Progenitor cell of endocrine pancreas (in vitro differentiated cells): Measurements from ENCODE around the gene BCL6B. TPM values are rescaled to one million over a fixed set of nuclear protein-coding genes. Genes with fewer than 3 reads are reported as not detected.

Source experiments
- DNase-seq: peaks from one replicate; pipeline ENCODE4 v3.0.0; 2021; ENCODE audit warnings: low spot score; ENCODE audit not compliant: unreplicated experiment
- H3K27ac Mint-ChIP-seq: 2 replicates; pipeline ENCODE4 v1.8.0; 2021; ENCODE audit warnings: mild to moderate bottlenecking, moderate library complexity, mixed read lengths
- H3K27me3 Mint-ChIP-seq: 2 replicates; pipeline ENCODE4 v1.8.0; 2021; ENCODE audit warnings: mixed read lengths
- H3K36me3 Mint-ChIP-seq: 2 replicates; pipeline ENCODE4 v1.8.0; 2022; ENCODE audit warnings: mixed read lengths; ENCODE audit not compliant: insufficient read depth
- H3K4me1 Mint-ChIP-seq: 2 replicates; pipeline ENCODE4 v1.8.0; 2021; ENCODE audit warnings: low read depth, mixed read lengths
- H3K4me3 Mint-ChIP-seq: 2 replicates; pipeline ENCODE4 v1.8.0; 2021; ENCODE audit warnings: low read depth, mild to moderate bottlenecking, moderate library complexity, mixed read lengths
- H3K9me3 Mint-ChIP-seq: 2 replicates; pipeline ENCODE4 v1.8.0; 2021; ENCODE audit warnings: low read depth, mixed read lengths
- total RNA-seq: library from RNA; stranded (reverse); gene quantifications from 2 replicates; pipeline ENCODE4 v1.2.1, GENCODE V29; 2021
- TF ChIP-seq, protein P1 (sequence below): fragments of 200-600 bp; sonication (generic); IDR thresholded peaks from one replicate; pipeline ENCODE4 v1.5.0; 2021; ENCODE audit warnings: antibody characterized with exemption, mild to moderate bottlenecking; ENCODE audit not compliant: unreplicated experiment

Gene BCL6B
- total RNA-seq, 1 donor from 2014 or later: not detected

- peaks cover 32% of the 10 kb centered on the region for H3K27me3 Mint-ChIP-seq
- TF ChIP-seq, protein P1, sequence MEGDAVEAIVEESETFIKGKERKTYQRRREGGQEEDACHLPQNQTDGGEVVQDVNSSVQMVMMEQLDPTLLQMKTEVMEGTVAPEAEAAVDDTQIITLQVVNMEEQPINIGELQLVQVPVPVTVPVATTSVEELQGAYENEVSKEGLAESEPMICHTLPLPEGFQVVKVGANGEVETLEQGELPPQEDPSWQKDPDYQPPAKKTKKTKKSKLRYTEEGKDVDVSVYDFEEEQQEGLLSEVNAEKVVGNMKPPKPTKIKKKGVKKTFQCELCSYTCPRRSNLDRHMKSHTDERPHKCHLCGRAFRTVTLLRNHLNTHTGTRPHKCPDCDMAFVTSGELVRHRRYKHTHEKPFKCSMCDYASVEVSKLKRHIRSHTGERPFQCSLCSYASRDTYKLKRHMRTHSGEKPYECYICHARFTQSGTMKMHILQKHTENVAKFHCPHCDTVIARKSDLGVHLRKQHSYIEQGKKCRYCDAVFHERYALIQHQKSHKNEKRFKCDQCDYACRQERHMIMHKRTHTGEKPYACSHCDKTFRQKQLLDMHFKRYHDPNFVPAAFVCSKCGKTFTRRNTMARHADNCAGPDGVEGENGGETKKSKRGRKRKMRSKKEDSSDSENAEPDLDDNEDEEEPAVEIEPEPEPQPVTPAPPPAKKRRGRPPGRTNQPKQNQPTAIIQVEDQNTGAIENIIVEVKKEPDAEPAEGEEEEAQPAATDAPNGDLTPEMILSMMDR: no peak
- DNase-seq: no peak
- H3K27ac Mint-ChIP-seq: no peak overlapping the region
- no peak overlapping the region for H3K4me3 Mint-ChIP-seq
- H3K36me3 Mint-ChIP-seq: peaks cover 10% of the 10 kb centered on the region
- peaks cover 3% of the 10 kb centered on the region for H3K4me1 Mint-ChIP-seq
- H3K9me3 Mint-ChIP-seq: no peaks in the 10 kb centered on the region
These were observed 28.7 kb upstream of the BCL6B start for GRCh38 chr17:6994118-6994598.

DNA sequence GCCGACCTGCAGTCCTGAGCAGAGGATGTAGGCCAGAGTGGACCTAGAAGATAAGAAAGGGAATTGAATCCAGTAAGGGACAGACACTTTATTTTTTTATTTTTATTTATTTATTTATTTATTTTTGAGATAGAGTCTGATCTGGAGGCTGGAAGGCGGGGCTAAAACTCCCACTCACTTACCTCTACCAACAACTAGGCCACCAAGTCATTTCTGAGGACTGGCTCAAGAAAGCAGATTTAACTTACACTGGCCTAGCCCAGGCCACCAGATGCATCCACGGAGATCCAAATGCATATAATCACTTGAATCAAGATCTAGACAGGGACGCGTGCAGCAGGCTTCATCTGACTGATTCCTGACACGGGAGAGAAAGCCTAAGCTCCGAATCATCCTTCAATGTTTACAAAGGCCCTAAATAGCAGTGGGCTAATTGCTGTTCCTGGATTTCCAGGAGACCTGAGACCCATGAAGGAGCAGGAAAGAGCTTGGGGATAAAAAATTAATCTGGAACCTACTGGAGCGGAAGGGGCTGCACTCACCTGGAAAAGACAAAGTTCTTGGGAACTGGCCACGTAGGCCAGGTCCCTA is 28.1 kb upstream of the BCL6B start:
- peaks cover 32% of the 10 kb centered on the region for H3K27me3 Mint-ChIP-seq
- H3K9me3 Mint-ChIP-seq: no peaks in the 10 kb centered on the region

GRCh38 chr17:6995500-6996255 is 27.2 kb upstream of the BCL6B start, which contains the start of gene ALOX12:
Gene ALOX12 (plus strand): TSS chr17:6996049. CDS start chr17:6996118, 69 bp downstream.
- Mint-ChIP-seq H3K27ac (no peak within 1 kb of the TSS), H3K4me3 (peak within 1 kb of the TSS; percentile 58), H3K4me1 (peaks cover 3% of the 10 kb centered on the region), H3K36me3 (peaks cover 15% of the 10 kb centered on the region), H3K27me3 (peaks cover 32% of the 10 kb centered on the region), H3K9me3 (no peaks in the 10 kb centered on the region)
- DNase-seq: no peak
- TF ChIP-seq, protein P1: no peak

More for the DNA sequence above, 28.1 kb upstream of the BCL6B start:
- H3K27ac Mint-ChIP-seq: no peak overlapping the region
- H3K4me3 Mint-ChIP-seq: no peak overlapping the region
- DNase-seq: no peak
- TF ChIP-seq, protein P1: no peak
- H3K36me3 Mint-ChIP-seq: peaks cover 15% of the 10 kb centered on the region
- H3K4me1 Mint-ChIP-seq: peaks cover 3% of the 10 kb centered on the region

DNA sequence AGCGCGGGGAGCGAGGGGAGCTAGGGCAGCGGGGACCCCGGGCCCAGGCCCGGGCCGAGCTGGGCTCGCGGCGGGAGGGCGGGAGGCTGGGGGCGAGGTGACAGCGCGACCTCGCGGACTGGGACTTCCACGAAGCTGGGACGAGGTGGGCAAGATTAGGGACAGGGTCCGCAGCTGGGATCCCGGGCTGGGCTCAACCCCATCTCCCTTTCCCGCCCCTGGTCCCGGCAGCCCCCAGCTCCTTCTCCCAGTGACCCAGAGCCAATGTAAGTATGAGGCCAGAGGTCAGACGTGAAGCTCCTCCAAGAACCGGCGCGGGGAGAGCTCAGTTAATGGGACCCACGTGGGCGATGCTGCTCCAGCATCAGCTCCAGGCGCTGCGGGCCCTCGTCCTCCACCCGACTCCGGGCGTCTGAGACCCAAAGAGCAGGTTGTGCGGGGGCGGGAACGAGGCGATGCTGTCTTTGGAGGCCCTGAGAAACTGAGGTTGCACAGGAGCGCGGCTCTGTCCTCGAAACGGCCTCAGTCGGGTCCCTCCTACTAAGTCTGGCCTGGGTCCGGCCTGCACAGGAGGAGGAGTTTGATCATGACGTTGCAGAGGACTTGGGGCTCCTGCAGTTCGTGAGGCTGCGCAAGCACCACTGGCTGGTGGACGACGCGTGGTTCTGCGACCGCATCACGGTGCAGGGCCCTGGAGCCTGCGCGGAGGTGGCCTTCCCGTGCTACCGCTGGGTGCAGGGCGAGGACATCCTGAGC is 26.4 kb upstream of the BCL6B start:
- DNase-seq: no peak
- peaks cover 32% of the 10 kb centered on the region for H3K27me3 Mint-ChIP-seq
- H3K9me3 Mint-ChIP-seq: no peaks in the 10 kb centered on the region
- H3K4me1 Mint-ChIP-seq: peaks cover 3% of the 10 kb centered on the region
- peaks cover 18% of the 10 kb centered on the region for H3K36me3 Mint-ChIP-seq
- TF ChIP-seq, protein P1: no peak
- H3K27ac Mint-ChIP-seq: no peak overlapping the region
- H3K4me3 Mint-ChIP-seq: no peak overlapping the region

- peaks cover 20% of the 10 kb centered on the region for H3K36me3 Mint-ChIP-seq
These were observed 25.7 kb upstream of the BCL6B start for GRCh38 chr17:6997171-6997570.

More at GRCh38 chr17:6997171-6997570, 25.7 kb upstream of the BCL6B start:
- Mint-ChIP-seq H3K9me3 (no peaks in the 10 kb centered on the region), H3K4me3 (no peak overlapping the region), H3K27me3 (peaks cover 32% of the 10 kb centered on the region), H3K4me1 (peaks cover 3% of the 10 kb centered on the region), H3K27ac (no peak overlapping the region)
- no peak for DNase-seq
- TF ChIP-seq, protein P1: no peak
